ENCODE data around the gene KDM2B. TPM values are rescaled to one million over a fixed set of nuclear protein-coding genes. Genes with fewer than 3 reads are reported as not detected.

KDM2B gene
- polyA plus RNA-seq, 1 experiment = 15.0 TPM

DNA sequence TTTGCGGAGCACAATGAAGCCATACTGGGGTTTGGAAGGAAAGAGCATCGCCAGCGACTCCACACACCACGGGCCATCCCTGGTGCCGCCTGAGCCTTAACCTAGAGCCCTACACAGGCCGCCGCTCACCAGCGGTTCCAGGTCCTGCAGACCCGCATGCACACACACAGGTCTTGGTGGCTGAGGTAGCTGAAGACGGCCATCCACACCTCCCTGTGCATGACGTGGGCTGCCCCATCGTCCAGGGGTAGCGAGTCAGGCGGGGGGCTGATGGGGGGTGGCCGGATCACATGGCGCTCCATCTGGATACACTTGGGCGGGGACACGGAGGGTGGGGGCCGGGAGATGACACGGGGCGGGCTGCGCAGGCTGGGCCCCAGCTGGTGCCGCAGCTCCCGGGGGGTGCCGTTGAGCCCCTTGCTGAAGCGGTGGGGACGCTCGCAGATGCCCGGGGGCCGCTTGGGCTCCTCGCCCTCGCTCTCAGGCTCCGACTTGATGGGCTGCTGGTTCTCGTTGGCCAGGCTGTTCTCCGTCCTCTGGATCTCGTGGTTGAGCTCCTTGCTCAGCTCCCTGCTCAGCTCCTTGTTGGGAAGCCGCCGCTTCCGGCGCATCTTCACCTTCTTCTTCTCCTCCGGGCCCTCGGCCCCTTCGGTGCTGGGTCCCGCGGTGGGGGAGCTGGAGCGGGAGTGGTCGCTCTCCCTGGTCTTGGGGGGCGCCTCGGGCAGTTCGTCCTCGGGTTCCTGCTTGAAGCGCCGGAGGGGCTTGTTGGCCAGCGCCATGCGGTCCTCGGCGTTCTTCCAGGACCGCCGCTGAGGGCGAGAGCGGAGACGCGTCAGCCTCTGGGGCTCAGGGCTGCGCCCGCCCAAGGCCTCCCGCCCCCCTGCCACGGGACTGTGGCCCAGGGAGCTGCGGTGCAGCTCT is 138.5 kb downstream of the KDM2B start:
- CTCF ChIA-PET = interaction anchor here (0.7 to 7.2 kb wide), 29 partner anchors 9 to 382 kb away, joined by 3 to 127 read pairs (median 4); partner anchors contain the start of genes ANAPC5 and RNF34

DNA sequence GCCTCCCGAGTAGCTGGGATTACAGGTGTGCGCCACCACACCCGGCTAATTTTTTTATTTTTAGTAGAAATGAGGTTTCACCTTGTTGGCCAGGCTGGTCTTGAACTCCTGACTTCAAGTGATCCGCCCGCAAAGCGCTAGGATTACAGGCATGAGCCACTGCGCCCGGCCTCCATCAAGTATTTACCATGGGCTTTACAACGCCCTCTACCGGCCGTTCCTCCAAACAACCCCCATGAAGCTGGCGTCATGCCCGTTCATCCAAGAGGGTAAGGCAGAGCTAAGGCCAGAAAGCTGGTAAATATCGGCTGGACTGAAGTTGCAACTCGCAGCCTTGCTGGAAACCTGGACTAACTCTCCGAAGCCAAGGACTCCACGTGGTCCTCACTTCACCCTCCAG is 139.3 kb downstream of the KDM2B start:
- Histone ChIP-seq H3K27me3 (ENCODE audit: control insufficient read depth, insufficient read depth, low read length) (no peaks in the 10 kb centered on the region), H3K4me3 (ENCODE audit: low read depth, low read length) (no peak overlapping the region), H3K36me3 (ENCODE audit: control insufficient read depth, insufficient read depth, low read length) (peaks cover 22% of the 10 kb centered on the region)
- TF ChIP-seq, protein P1, sequence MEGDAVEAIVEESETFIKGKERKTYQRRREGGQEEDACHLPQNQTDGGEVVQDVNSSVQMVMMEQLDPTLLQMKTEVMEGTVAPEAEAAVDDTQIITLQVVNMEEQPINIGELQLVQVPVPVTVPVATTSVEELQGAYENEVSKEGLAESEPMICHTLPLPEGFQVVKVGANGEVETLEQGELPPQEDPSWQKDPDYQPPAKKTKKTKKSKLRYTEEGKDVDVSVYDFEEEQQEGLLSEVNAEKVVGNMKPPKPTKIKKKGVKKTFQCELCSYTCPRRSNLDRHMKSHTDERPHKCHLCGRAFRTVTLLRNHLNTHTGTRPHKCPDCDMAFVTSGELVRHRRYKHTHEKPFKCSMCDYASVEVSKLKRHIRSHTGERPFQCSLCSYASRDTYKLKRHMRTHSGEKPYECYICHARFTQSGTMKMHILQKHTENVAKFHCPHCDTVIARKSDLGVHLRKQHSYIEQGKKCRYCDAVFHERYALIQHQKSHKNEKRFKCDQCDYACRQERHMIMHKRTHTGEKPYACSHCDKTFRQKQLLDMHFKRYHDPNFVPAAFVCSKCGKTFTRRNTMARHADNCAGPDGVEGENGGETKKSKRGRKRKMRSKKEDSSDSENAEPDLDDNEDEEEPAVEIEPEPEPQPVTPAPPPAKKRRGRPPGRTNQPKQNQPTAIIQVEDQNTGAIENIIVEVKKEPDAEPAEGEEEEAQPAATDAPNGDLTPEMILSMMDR (IDR thresholded peaks at IDR 0.05; ENCODE audit: insufficient read depth, low read depth, low read length) = no peak
- no peak for DNase-seq (ENCODE audit: low read depth)
- ChIA-PET POLR2A (no interaction called here), CTCF (interaction anchor here (0.7 to 7.2 kb wide), 8 partner anchors 8 to 122 kb away, joined by 3 to 127 read pairs (median 4); partner anchors contain the start of gene RNF34)

More for the DNA sequence above, 138.5 kb downstream of the KDM2B start:
- Histone ChIP-seq H3K4me3 (ENCODE audit: low read depth, low read length) (no peak overlapping the region), H3K36me3 (ENCODE audit: control insufficient read depth, insufficient read depth, low read length) (peaks cover 22% of the 10 kb centered on the region), H3K27me3 (ENCODE audit: control insufficient read depth, insufficient read depth, low read length) (no peaks in the 10 kb centered on the region)
- TF ChIP-seq, protein P1 (IDR thresholded peaks at IDR 0.05; ENCODE audit: insufficient read depth, low read depth, low read length) = no peak
- DNase-seq (ENCODE audit: low read depth) = no peak
- POLR2A ChIA-PET = no interaction called here

DNA sequence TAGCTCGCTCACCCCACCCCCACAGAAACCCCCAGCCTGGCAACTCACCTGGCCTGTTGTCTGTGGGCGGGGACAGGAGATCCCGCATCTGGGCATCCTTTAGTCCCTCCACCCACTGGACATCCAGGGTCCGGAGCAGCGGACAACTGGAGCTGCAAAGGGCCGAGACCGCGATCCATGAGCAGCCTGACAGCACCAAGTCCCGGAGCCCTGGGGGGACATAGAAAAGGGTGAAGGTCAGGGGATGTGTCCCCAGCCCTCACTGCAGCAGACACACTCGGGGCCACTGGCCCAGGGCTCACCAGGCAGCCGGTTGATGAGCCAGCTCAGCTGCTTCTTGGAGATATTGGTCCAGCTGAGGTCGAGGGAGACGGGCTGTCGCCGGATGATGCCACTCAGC is 140.1 kb downstream of the KDM2B start:
- ChIA-PET POLR2A (no interaction called here), CTCF (interaction anchor here (5.0 to 7.2 kb wide), 2 partner anchors 7 to 106 kb away, joined by 42 to 127 read pairs; no protein-coding TSS in a partner anchor)
- Histone ChIP-seq H3K36me3 (ENCODE audit: control insufficient read depth, insufficient read depth, low read length) (peaks cover 22% of the 10 kb centered on the region), H3K4me3 (ENCODE audit: low read depth, low read length) (no peak overlapping the region), H3K27me3 (ENCODE audit: control insufficient read depth, insufficient read depth, low read length) (no peaks in the 10 kb centered on the region)
- TF ChIP-seq, protein P1 (IDR thresholded peaks at IDR 0.05; ENCODE audit: insufficient read depth, low read depth, low read length) = no peak
- no peak for DNase-seq (ENCODE audit: low read depth)

DNA sequence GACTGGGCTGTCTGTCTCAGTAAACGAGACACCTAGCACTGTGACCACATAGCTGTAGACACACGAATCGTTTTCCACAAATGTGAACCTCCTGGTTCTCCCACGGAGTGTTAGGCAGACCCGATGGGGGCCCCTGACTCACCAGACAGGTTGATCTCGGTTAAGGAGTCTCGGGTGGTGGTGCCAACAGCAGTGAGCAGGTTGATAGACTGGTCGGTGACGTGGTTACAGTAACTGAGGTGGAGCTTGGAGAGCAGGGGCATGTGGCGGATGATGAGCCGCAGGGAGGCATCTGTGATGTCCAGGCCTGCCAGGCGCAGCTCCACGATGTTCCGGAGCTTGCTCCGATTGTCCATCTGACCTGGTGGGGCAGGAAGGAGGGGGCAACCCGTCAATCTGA is 141.1 kb downstream of the KDM2B start:
- no peak overlapping the region for H3K4me3 ChIP-seq (ENCODE audit: low read depth, low read length)
- DNase-seq (ENCODE audit: low read depth) = no peak
- TF ChIP-seq, protein P1 (IDR thresholded peaks at IDR 0.05; ENCODE audit: insufficient read depth, low read depth, low read length) = no peak
- CTCF ChIA-PET = interaction anchor here (1.0 to 3.3 kb wide), 2 partner anchors 9 to 106 kb away, joined by 3 to 23 read pairs; no protein-coding TSS in a partner anchor
- POLR2A ChIA-PET = no interaction called here
- H3K36me3 ChIP-seq (ENCODE audit: control insufficient read depth, insufficient read depth, low read length) = peaks cover 25% of the 10 kb centered on the region
- no peaks in the 10 kb centered on the region for H3K27me3 ChIP-seq (ENCODE audit: control insufficient read depth, insufficient read depth, low read length)

DNA sequence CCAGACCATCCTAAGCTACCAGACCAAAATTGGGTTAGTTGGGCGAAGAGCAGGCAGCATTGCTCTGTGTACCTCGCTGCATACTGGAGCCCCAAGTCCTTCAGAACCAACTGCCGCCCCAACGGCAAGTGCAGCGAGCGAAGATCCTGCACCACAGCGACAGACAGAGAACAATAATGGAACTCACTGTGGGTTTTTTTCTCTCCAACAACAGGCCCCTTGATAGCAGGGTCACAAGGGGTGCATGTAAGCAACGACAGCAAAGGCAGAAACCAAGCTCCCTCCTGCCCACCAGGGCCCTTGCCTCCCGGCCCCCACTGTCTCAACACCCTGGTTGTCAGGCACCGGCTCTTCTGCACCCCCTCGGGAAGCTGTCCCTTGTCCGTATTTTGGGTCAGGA is 141.9 kb downstream of the KDM2B start:
- H3K36me3 ChIP-seq (ENCODE audit: control insufficient read depth, insufficient read depth, low read length) = peaks cover 25% of the 10 kb centered on the region
- H3K27me3 ChIP-seq (ENCODE audit: control insufficient read depth, insufficient read depth, low read length) = no peaks in the 10 kb centered on the region
- TF ChIP-seq, protein P1 (IDR thresholded peaks at IDR 0.05; ENCODE audit: insufficient read depth, low read depth, low read length) = no peak
- CTCF ChIA-PET = interaction anchor here (0.6 to 3.3 kb wide), 5 partner anchors 55 to 114 kb away, joined by 3 to 23 read pairs (median 3); partner anchors contain the start of gene ANAPC5
- no peak for DNase-seq (ENCODE audit: low read depth)
- no peak overlapping the region for H3K4me3 ChIP-seq (ENCODE audit: low read depth, low read length)
- POLR2A ChIA-PET = no interaction called here
